Stimulated activated CD4-positive, alpha-beta T cell treated with anti-CD3 and anti-CD28 coated beads, TNF-alpha, amount 100 ng/mL, for 24 hours (primary cell): ENCODE measurements around the gene NFU1.
A peak's percentile ranks its signal among the peaks of the same experiment; 100 is the strongest.
"Not testable (repeated sequence)": the region's sequence is repeated elsewhere in the genome, so short reads cannot be mapped to it uniquely, and the experiment has no call there.

Source experiments
- DNase-seq, 3 experiments: peaks; one replicate each; pipeline ENCODE4 v3.0.0-alpha.2; 2020; ENCODE audit warnings: low read depth in 3 of 3

The NFU1 gene

GRCh38 chr2:69387770-69388481 is 49.3 kb downstream of the NFU1 start:
- no peak for DNase-seq

GRCh38 chr2:69386789-69387734 is 50.2 kb downstream of the NFU1 start, which contains the start of gene GFPT1:
Gene GFPT1 (minus strand): TSS chr2:69387227. CDS start chr2:69387071, 156 bp downstream.
- DNase-seq = peak; percentile 77 to 93 (median 87)

- no peak for DNase-seq
Measured at GRCh38 chr2:69386360-69386759, 50.9 kb downstream of the NFU1 start.

- DNase-seq = no peak
Measured at GRCh38 chr2:69385443-69386151, 51.6 kb downstream of the NFU1 start.

DNA sequence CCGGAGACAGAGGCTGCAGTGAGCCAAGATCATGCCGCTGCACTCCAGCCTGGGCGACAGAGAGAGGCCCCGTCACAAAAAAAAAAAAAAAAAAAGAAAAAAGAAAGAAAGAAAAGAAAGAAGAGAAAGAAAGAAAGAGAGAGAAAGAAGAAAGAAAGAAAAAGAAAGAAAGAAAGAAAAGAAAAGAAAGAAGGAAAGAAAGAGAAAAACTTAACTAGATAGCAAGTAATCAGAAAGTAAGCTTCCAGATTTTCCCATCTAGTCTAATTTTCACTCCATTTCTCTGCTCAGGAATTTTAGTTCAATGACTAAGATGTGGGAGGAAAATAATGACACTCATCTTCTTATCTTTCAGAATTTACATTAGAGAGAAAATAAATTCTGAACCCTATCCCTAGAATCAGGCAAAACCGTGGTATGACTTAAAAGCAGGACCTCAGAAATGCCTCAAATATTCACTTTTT is 52.6 kb downstream of the NFU1 start:
- DNase-seq = no peak

DNA sequence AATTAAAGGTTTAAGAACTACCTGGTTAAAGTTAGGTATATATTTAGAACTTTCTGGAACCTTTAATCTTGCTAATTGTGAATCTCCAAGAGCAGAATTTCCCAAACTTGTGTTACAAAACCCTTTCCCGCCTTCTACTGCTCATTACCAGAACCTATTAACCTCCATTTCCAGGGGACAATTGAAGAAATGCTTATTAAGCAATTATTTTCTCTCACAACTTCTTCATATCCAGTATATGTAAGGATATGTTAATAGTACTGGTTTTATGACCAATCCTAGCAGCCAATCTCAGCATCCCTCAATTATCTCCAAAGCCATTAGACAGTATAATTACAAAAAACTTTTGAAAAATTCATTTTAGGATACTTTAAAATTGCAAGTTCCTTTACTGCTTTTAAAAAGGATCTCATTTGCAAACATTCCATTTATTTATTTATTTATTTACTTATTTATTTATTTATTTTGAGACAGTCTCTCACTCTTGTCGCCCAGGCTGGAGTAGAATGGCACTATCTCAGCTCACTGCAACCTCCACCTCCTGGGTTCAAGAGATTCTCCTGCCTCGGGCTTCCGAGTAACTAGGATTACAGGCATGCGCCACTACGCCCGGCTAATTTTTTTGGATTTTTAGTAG is 53.9 kb downstream of the NFU1 start:
- DNase-seq = no peak

DNA sequence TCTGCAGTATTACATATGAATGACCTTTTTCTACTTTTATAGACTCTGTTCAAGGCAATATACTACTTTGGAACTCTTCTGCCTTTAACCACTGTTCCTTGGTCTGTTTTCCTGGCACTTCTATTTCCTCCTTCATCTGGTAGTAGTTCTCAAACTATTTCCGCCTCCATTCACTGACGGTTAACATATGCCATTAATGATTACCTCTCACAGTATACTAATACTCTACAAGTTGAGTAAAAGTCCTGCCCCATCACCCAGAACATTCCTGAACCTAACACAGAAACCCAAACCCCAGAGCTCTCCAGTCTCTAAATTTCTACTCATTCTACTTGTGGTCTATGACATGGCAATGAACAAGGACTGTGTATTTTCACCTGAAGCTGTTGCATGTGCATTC is 54.7 kb downstream of the NFU1 start:
- DNase-seq = no peak

DNA sequence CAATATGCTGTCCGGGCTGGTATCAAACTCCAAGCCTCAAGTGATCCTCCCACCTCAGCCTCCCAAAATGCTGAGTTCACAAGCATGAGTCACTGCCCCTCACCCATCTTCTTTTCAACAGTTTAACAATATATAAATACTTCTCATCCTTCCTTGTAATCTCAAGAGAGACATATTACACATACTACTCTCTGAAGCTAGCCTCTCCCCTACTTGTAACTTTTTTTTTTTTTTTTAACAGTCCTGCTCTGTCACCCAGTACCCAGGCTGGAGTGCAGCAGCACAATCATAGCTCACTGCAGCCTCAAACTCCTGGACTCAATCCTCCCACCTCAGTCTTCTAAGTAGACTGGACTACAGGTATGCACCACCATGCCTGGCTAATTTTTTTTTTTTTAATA is 55.9 kb downstream of the NFU1 start:
- DNase-seq = peak in 1 of 3 experiments; percentile 5

GRCh38 chr2:69380072-69380917 is 56.9 kb downstream of the NFU1 start:
- no peak for DNase-seq

DNA sequence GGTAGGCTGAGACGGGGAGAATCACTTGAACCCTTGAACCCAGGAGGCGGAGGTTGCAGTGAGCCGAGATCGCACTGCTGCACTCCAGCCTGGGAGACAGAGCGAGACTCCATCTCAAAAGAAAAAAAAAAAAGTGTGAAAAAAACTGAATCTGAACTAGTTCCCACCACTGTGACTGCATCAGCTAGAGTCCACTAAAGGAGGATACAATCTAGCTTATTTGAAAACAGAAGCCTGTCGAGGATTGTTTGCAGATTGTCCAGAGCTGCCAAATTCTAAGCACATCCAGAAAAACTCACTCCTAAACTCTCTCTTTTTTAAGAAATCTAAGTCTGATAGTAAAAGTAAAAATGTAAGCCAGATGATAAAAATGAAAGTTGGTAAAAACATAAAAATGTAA is 60.8 kb downstream of the NFU1 start:
- DNase-seq = no peak

DNA sequence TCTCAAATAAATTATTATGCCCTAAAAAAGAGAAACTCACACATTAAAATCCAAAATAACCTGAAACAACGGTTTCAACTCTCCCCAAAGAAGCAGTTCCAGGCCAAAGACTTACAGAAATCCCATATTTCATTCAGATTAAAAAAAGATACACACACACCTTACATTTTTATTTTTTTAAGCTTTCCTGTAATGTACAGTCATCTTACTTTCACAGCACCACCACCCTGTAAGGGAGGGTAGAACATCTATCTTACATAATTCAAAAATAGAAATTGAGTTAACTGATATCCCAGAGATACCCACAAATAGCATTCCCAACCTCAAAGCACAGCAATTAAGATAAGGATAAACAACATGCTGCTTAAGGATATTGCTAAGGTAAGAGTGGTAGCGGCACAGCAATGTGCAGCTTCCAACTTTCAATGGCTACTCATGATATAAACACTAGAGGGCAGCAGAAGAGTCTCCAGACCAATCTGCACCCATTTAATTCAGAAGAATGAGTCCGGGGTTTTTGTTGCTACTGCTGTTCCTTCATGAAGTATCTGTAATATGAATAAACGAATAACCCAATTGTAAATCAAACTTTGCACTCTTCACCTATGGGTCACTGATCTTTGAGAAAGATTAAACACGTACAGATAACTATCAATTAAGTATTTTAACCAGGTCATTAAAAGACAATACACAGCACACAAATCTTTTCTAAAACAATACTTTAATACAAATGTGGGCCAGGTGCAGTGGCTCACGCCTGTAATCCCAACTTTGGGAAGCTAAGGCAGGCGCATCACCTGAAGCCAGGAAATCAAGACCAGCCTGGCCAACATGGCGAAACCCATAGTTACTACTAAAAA is 61.5 kb downstream of the NFU1 start:
- DNase-seq = no peak

DNA sequence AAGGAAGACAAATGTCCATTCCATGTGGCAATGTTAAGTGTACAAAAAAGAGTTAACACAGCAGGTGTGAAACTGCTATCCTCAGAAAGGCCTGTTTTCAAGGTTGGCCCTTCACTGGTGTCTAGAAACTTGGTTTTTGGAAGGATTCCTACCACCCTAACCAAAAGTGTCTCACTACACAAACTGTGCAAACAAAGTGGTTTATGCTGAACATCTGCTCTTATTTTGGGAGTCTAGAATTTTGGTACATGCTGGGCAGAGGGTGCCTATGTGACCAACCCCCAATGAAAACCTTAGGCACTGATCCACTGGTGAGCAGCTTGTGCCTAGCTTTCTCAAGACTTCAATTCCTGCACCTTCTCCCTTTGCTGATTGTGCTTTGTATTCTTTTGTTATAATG is 64.5 kb downstream of the NFU1 start:
- no peak for DNase-seq

- no peak for DNase-seq
Measured at GRCh38 chr2:69369802-69370201, 67.4 kb downstream of the NFU1 start.

- no peak for DNase-seq
Measured at GRCh38 chr2:69368588-69368987, 68.6 kb downstream of the NFU1 start.

GRCh38 chr2:69359371-69359770 is 77.9 kb downstream of the NFU1 start:
- no peak for DNase-seq

DNA sequence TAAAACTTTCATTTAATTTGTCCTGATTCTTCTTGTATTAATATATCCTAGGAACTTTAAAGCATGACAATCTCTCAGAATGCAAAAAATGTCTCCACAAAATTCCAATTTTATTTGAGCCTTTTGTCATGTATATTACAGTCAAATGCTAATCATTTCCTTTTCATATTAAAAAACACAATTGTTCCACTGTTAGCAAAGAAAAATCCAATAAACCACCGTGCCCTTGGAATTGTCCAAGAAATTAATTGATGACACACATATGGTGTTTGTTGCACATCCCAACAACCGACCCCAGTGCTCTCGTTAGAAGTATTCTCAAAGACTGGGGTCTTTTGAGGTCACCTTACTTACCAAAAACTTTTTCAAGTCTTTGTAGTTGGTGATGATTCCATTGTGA is 78.3 kb downstream of the NFU1 start:
- DNase-seq = no peak

GRCh38 chr2:69356471-69356870 is 80.8 kb downstream of the NFU1 start:
- DNase-seq = no peak

GRCh38 chr2:69354976-69355375 is 82.3 kb downstream of the NFU1 start:
- DNase-seq = not testable (repeated sequence)

DNA sequence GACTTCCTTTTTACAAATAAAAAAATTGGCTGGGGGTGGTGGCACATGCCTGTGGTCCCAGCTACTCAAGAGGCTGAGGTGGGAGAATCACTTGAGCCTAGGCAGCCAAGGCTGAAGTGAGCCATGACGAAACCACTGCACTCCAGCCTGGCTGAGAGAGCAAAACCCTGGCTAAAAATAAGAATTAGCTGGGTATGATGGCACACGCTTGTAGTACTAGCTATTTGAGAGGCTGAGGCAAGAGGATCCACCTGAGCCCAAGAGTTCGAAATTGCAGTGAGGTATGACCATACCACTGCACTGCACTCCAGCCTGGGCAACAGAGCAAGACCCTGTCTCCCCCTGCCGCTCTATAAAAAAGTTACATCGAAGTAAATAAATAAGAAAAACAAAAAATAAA is 83.9 kb downstream of the NFU1 start:
- DNase-seq = no peak

DNA sequence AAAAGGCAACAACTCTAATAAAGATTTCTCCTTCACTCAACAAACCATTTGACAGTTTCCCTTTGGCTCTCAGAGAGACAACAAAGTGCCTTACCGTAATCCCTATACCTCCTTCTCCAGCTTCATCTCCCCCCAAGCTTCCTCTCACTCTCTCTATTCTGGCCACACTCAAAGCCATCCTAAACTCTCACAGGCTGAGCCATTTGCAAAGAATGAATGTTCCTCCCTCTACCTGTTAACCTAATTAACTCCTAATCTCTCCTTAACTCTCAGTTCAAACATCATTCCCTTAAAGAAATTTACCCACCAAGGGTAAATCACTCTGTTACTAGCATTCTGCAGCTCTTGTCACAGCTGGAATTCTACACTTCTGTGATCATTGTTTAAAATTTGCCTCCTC is 88.5 kb downstream of the NFU1 start:
- no peak for DNase-seq
